ENCODE results near the gene NUP188.

NUP188 gene

DNA sequence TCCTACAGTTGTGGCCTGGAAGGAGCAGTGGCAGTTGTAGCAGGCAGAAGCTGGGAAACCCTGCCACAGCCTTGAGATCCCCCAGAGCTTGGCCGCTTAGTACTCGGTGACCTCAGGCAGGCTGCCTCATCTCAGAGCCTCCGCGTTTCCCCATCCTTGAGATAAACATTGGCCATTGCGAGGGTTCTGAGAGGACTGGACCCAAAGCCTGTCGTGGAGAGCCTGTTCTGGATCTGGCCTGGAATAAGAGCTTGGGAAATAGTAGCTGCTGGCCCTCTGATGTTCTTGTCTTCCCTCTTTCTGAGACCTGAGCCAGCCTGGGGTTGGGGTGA lies 90.2 kb downstream of the NUP188 start:
- H3K36me3 ChIP-seq (ENCODE audit: control insufficient read depth in 1 of 2, insufficient read depth in 2 of 2, low read length in 2 of 2): peaks cover 12 to 22% of the 10 kb centered on the region in 2 donors
- H3K27ac ChIP-seq (ENCODE audit: low read depth, low read length): no peak overlapping the region
- peak overlapping the region; percentile 80 to 88 for H3K9ac ChIP-seq (ENCODE audit: low read depth in 1 of 2, low read length in 2 of 2)
- H3K27me3 ChIP-seq (ENCODE audit: control insufficient read depth in 1 of 2, insufficient read depth in 2 of 2, low read length in 2 of 2): no peaks in the 10 kb centered on the region
- peaks cover 23 to 24% of the 10 kb centered on the region in 2 donors for H3K4me1 ChIP-seq (ENCODE audit: control insufficient read depth in 1 of 2, insufficient read depth in 2 of 2, low read length in 2 of 2)
- H3K9me3 ChIP-seq (ENCODE audit: control insufficient read depth in 1 of 2, low read length in 2 of 2): no peaks in the 10 kb centered on the region
- peak overlapping the region; percentile 91 to 95 for H3K4me3 ChIP-seq (ENCODE audit: low read depth in 1 of 2, low read length in 2 of 2)

DNA sequence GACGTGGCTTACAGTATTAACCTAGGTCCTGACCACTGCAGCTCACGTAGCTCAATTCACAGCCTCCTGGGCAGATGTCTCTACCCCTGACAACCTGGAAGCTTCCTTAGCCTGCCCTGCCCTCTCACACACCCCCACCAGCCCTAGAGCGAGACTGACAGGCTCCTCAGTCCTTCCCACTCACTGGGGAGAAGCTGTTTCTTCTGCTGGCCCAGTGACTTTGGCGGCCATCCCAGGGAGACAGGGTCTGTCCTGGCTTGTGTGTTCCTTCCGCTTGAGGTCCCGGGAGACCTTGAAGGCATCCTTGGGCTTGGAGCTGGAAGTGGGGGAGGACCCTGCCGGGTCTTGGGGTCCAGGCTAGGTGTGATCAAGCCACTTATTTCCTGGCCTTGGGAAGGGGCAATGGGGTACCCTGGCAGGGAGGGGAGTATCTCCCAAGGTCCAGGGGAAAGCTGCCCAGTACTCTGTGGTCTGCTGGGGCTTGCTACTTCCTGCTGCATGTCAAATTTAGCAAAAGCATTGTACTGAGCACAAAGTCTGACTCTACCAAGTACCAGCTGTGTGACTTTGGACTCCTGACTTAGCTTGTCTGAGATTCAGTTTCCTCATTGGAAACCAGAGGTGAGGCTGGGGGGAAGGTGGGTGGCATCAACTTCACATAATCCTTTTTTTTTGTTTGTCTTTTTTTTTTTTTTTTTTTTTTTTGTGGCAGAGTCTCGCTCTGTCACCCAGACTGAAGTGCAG lies 90.8 kb downstream of the NUP188 start:
- Histone ChIP-seq H3K4me1 (ENCODE audit: control insufficient read depth in 1 of 2, insufficient read depth in 2 of 2, low read length in 2 of 2) (peaks cover 19 to 23% of the 10 kb centered on the region in 2 donors), H3K4me3 (ENCODE audit: low read depth in 1 of 2, low read length in 2 of 2) (peak overlapping the region; percentile 91 to 95), H3K27ac (ENCODE audit: low read depth, low read length) (no peak overlapping the region), H3K27me3 (ENCODE audit: control insufficient read depth in 1 of 2, insufficient read depth in 2 of 2, low read length in 2 of 2) (no peaks in the 10 kb centered on the region), H3K36me3 (ENCODE audit: control insufficient read depth in 1 of 2, insufficient read depth in 2 of 2, low read length in 2 of 2) (peaks cover 12 to 23% of the 10 kb centered on the region in 2 donors), H3K9me3 (ENCODE audit: control insufficient read depth in 1 of 2, low read length in 2 of 2) (no peaks in the 10 kb centered on the region), H3K9ac (ENCODE audit: low read depth in 1 of 2, low read length in 2 of 2) (peak overlapping the region; percentile 80 to 88)

DNA sequence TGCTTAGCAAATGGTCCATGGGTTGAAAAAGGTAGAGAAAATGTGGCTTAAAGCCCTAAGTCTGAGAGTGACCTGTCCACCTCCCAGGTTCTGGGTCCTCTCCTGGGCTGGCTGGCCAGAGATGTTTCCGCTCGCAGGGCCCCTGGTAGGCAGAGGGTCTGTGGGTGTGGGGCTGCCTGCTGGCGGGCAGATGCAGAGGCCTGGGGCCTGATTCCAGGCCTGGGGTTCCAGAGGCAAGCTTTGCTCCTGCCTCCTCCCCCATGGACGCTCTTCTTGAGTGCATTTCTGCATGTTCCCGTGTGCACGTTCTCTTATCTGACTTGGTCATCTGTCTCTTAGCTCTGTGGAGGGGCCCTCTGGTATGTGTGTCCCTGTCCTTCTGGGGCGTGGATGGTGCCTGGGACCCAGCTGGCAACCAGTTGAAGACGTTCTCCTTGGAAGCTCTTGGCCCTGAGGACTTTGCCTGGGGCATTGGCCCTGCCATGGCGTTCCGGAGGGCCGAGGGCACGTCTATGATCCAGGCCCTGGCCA lies 92.7 kb downstream of the NUP188 start:
- Histone ChIP-seq H3K27me3 (ENCODE audit: control insufficient read depth in 1 of 2, insufficient read depth in 2 of 2, low read length in 2 of 2) (no peaks in the 10 kb centered on the region), H3K9ac (ENCODE audit: low read depth in 1 of 2, low read length in 2 of 2) (no peak overlapping the region), H3K27ac (ENCODE audit: low read depth, low read length) (no peak overlapping the region), H3K4me1 (ENCODE audit: control insufficient read depth in 1 of 2, insufficient read depth in 2 of 2, low read length in 2 of 2) (peaks cover 19 to 23% of the 10 kb centered on the region in 2 donors), H3K4me3 (ENCODE audit: low read depth in 1 of 2, low read length in 2 of 2) (no peak overlapping the region), H3K36me3 (ENCODE audit: control insufficient read depth in 1 of 2, insufficient read depth in 2 of 2, low read length in 2 of 2) (peaks cover 12 to 28% of the 10 kb centered on the region in 2 donors), H3K9me3 (ENCODE audit: control insufficient read depth in 1 of 2, low read length in 2 of 2) (no peaks in the 10 kb centered on the region)

DNA sequence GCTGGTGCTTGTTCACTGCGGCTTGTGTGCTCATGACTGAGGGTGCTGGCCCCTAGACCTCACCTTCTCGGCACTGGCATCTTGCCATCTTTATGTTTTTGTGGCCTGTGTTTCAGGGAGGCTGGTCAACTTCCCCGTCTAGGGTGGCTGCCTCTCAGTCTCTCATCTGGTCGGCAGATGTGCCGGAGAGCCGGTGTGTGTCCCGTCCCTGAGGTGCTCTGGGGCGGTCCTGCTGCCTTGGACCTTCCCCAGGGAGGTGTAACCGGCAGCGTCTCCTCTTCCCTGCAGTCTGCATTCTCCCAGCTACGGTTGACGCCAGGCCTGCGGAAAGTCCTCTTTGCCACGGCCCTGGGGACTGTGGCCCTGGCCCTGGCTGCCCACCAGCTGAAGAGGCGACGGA lies 94.5 kb downstream of the NUP188 start:
- Histone ChIP-seq H3K4me1 (ENCODE audit: control insufficient read depth in 1 of 2, insufficient read depth in 2 of 2, low read length in 2 of 2) (peaks cover 15 to 19% of the 10 kb centered on the region in 2 donors), H3K9ac (ENCODE audit: low read depth in 1 of 2, low read length in 2 of 2) (no peak overlapping the region), H3K27ac (ENCODE audit: low read depth, low read length) (no peak overlapping the region), H3K9me3 (ENCODE audit: control insufficient read depth in 1 of 2, low read length in 2 of 2) (no peaks in the 10 kb centered on the region), H3K4me3 (ENCODE audit: low read depth in 1 of 2, low read length in 2 of 2) (no peak overlapping the region), H3K36me3 (ENCODE audit: control insufficient read depth in 1 of 2, insufficient read depth in 2 of 2, low read length in 2 of 2) (peaks cover 12 to 38% of the 10 kb centered on the region in 2 donors), H3K27me3 (ENCODE audit: control insufficient read depth in 1 of 2, insufficient read depth in 2 of 2, low read length in 2 of 2) (no peaks in the 10 kb centered on the region)

- H3K27me3 ChIP-seq (ENCODE audit: control insufficient read depth in 1 of 2, insufficient read depth in 2 of 2, low read length in 2 of 2): no peaks in the 10 kb centered on the region
- no peak overlapping the region for H3K4me3 ChIP-seq (ENCODE audit: low read depth in 1 of 2, low read length in 2 of 2)
- H3K36me3 ChIP-seq (ENCODE audit: control insufficient read depth in 1 of 2, insufficient read depth in 2 of 2, low read length in 2 of 2): peaks cover 19 to 43% of the 10 kb centered on the region in 2 donors
- H3K9ac ChIP-seq (ENCODE audit: low read depth in 1 of 2, low read length in 2 of 2): peak overlapping the region; percentile 4 to 21
- peak overlapping the region; percentile 65 for H3K27ac ChIP-seq (ENCODE audit: low read depth, low read length)
- H3K9me3 ChIP-seq (ENCODE audit: control insufficient read depth in 1 of 2, low read length in 2 of 2): no peaks in the 10 kb centered on the region
- H3K4me1 ChIP-seq (ENCODE audit: control insufficient read depth in 1 of 2, insufficient read depth in 2 of 2, low read length in 2 of 2): peaks cover 4 to 8% of the 10 kb centered on the region in 2 donors
These were observed 105.1 kb downstream of the NUP188 start for GRCh38 chr9:129052592-129052991.

GRCh38 chr9:129053020-129053419 lies 105.5 kb downstream of the NUP188 start:
- Histone ChIP-seq H3K9me3 (ENCODE audit: control insufficient read depth in 1 of 2, low read length in 2 of 2) (no peaks in the 10 kb centered on the region), H3K36me3 (ENCODE audit: control insufficient read depth in 1 of 2, insufficient read depth in 2 of 2, low read length in 2 of 2) (peaks cover 18 to 42% of the 10 kb centered on the region in 2 donors), H3K9ac (ENCODE audit: low read depth in 1 of 2, low read length in 2 of 2) (peak overlapping the region in 1 of 2 donors; percentile 21), H3K4me3 (ENCODE audit: low read depth in 1 of 2, low read length in 2 of 2) (no peak overlapping the region), H3K27me3 (ENCODE audit: control insufficient read depth in 1 of 2, insufficient read depth in 2 of 2, low read length in 2 of 2) (no peaks in the 10 kb centered on the region), H3K27ac (ENCODE audit: low read depth, low read length) (no peak overlapping the region), H3K4me1 (ENCODE audit: control insufficient read depth in 1 of 2, insufficient read depth in 2 of 2, low read length in 2 of 2) (peaks cover 4 to 8% of the 10 kb centered on the region in 2 donors)

- Histone ChIP-seq H3K27ac (ENCODE audit: low read depth, low read length) (no peak overlapping the region), H3K4me3 (ENCODE audit: low read depth in 1 of 2, low read length in 2 of 2) (no peak overlapping the region), H3K9ac (ENCODE audit: low read depth in 1 of 2, low read length in 2 of 2) (no peak overlapping the region), H3K27me3 (ENCODE audit: control insufficient read depth in 1 of 2, insufficient read depth in 2 of 2, low read length in 2 of 2) (no peaks in the 10 kb centered on the region), H3K4me1 (ENCODE audit: control insufficient read depth in 1 of 2, insufficient read depth in 2 of 2, low read length in 2 of 2) (peaks cover 4 to 8% of the 10 kb centered on the region in 2 donors), H3K36me3 (ENCODE audit: control insufficient read depth in 1 of 2, insufficient read depth in 2 of 2, low read length in 2 of 2) (peaks cover 7 to 37% of the 10 kb centered on the region in 2 donors), H3K9me3 (ENCODE audit: control insufficient read depth in 1 of 2, low read length in 2 of 2) (no peaks in the 10 kb centered on the region)
These were observed 106.8 kb downstream of the NUP188 start for GRCh38 chr9:129054163-129054851.
